H1 (cell line): ENCODE results near the gene HIGD2A. TPM values are rescaled to one million over a fixed set of nuclear protein-coding genes. Genes with fewer than 3 reads are reported as not detected.

Experiments used
- CTCF ChIA-PET: fragments of 300-600 bp; sonication (Branson Sonifier 250); formaldehyde crosslinking; loops from one replicate; lab custom pipeline; 2021; ENCODE audit not compliant: partially characterized antibody; lab: Charles Lee
- POLR2A ChIA-PET: fragments of 300-600 bp; sonication (Branson Sonifier 250); formaldehyde crosslinking; loops from one replicate; lab custom pipeline; 2021; ENCODE audit warnings: inconsistent platforms; ENCODE audit not compliant: partially characterized antibody; lab: Charles Lee
- DNase-seq, 2 experiments: peaks; one replicate each; pipeline versions ENCODE4 v3.0.0 to v3.0.0-alpha.2; 2010 to 2022; ENCODE audit warnings: low spot score in 2 of 2, low read depth in 1 of 2, mixed read lengths in 1 of 2
- FAIRE-seq: peaks from 2 replicates; lab custom pipeline; 2011; peaks lifted over from hg19 to GRCh38; lab: Jason Lieb, UNC
- H2AFZ ChIP-seq: 2 replicates; pipeline ENCODE4 v1.8.1; 2012; ENCODE audit warnings: low read length, inconsistent platforms
- H2AK5ac ChIP-seq: 2 replicates; pipeline ENCODE4 v1.6.1; 2013; ENCODE audit warnings: low read depth, low read length
- H2BK120ac ChIP-seq: replicated peaks from 2 replicates; pipeline ENCODE3; 2013; ENCODE audit warnings: low read depth, low read length, inconsistent platforms
- H2BK12ac ChIP-seq: 2 replicates; pipeline ENCODE4 v1.6.1; 2013; ENCODE audit warnings: low read depth, low read length
- H2BK15ac ChIP-seq: 2 replicates; pipeline ENCODE4 v1.6.1; 2013; ENCODE audit warnings: low read length
- H2BK20ac ChIP-seq: 2 replicates; pipeline ENCODE4 v1.6.1; 2013; ENCODE audit warnings: low read length
- H2BK5ac ChIP-seq: 2 replicates; pipeline ENCODE4 v1.6.1; 2013; ENCODE audit warnings: low read depth, low read length
- H3K14ac ChIP-seq: 2 replicates; pipeline ENCODE4 v1.6.1; 2013; ENCODE audit warnings: inconsistent platforms; ENCODE audit not compliant: insufficient read length
- H3K18ac ChIP-seq: 2 replicates; pipeline ENCODE4 v1.6.1; 2013; ENCODE audit warnings: low read length; ENCODE audit errors: extremely low read depth
- H3K23ac ChIP-seq: 2 replicates; pipeline ENCODE4 v1.6.1; 2013; ENCODE audit warnings: inconsistent platforms; ENCODE audit not compliant: insufficient read length
- H3K23me2 ChIP-seq: 2 replicates; pipeline ENCODE4 v1.6.1; 2013; ENCODE audit warnings: low read depth, low read length
- H3K27ac ChIP-seq: 2 replicates; pipeline ENCODE4 v1.6.1; 2011; ENCODE audit warnings: low read depth, low read length, inconsistent platforms
- H3K27me3 ChIP-seq, 4 experiments: replicated peaks in 1 of 4; 1 replicate in 1 of 4; 2 replicates in 3 of 4; pipeline versions ENCODE4 v1.6.1 to v1.8.1; 2011 to 2013; ENCODE audit warnings: low read length in 3 of 4, mild to moderate bottlenecking in 3 of 4, inconsistent platforms in 2 of 4, mixed read lengths in 2 of 4, moderate library complexity in 1 of 4; ENCODE audit not compliant: control insufficient read depth in 3 of 4, insufficient read depth in 3 of 4; ENCODE audit errors: extremely low read depth in 1 of 4
- H3K36me3 ChIP-seq, 4 experiments: 2 replicates each; pipeline versions ENCODE4 v1.6.1 to v1.8.1; 2011 to 2013; ENCODE audit warnings: mild to moderate bottlenecking in 4 of 4, low read length in 3 of 4, moderate library complexity in 2 of 4, control low read depth in 1 of 4, inconsistent platforms in 1 of 4; ENCODE audit not compliant: insufficient read depth in 4 of 4, control insufficient read depth in 2 of 4
- H3K4ac ChIP-seq: replicated peaks from 2 replicates; pipeline ENCODE3; 2013; ENCODE audit warnings: low read length, low read depth, mixed read lengths, inconsistent platforms; ENCODE audit not compliant: insufficient read length
- H3K4me1 ChIP-seq, 4 experiments: replicated peaks in 1 of 4; 1 replicate in 1 of 4; 2 replicates in 3 of 4; pipeline versions ENCODE4 v1.6.1 to v1.8.1; 2011 to 2013; ENCODE audit warnings: low read length in 3 of 4, inconsistent platforms in 2 of 4, mixed read lengths in 1 of 4; ENCODE audit not compliant: insufficient read depth in 4 of 4, control insufficient read depth in 3 of 4
- H3K4me2 ChIP-seq, 2 experiments: 2 replicates each; pipeline versions ENCODE4 v1.6.1 to v1.8.1; 2011 to 2013; ENCODE audit warnings: low read depth in 2 of 2, low read length in 2 of 2, control low read depth in 1 of 2, inconsistent platforms in 1 of 2, mild to moderate bottlenecking in 1 of 2; ENCODE audit not compliant: insufficient read depth in 1 of 2
- H3K4me3 ChIP-seq, 4 experiments: fragments of 200-600, 300-600 bp in 1 of 4; sonication (generic), shearing (Covaris generic), sonication (Bioruptor Twin) in 1 of 4; 2 replicates each; pipeline versions ENCODE4 v1.5.1 to v1.8.1; 2011 to 2016; ENCODE audit warnings: low read length in 4 of 4, low read depth in 3 of 4, control low read depth in 2 of 4, inconsistent platforms in 2 of 4, mild to moderate bottlenecking in 2 of 4, mixed read lengths in 1 of 4, moderate library complexity in 1 of 4; ENCODE audit not compliant: insufficient read depth in 2 of 4; ENCODE audit errors: extremely low read depth in 1 of 4
- H3K56ac ChIP-seq: replicated peaks from 2 replicates; pipeline ENCODE3; 2013; ENCODE audit warnings: low read depth, mild to moderate bottlenecking, mixed read lengths, low read length, inconsistent platforms; ENCODE audit not compliant: insufficient read length
- H3K79me1 ChIP-seq: 2 replicates; pipeline ENCODE4 v1.6.1; 2013; ENCODE audit warnings: low read depth, low read length, control low read depth
- H3K79me2 ChIP-seq, 2 experiments: 2 replicates each; pipeline versions ENCODE4 v1.6.1 to v1.8.1; 2012 to 2013; ENCODE audit warnings: low read length in 2 of 2, mild to moderate bottlenecking in 2 of 2, inconsistent platforms in 1 of 2; ENCODE audit not compliant: insufficient read depth in 2 of 2, control insufficient read depth in 1 of 2
- H3K9ac ChIP-seq, 4 experiments: replicated peaks in 1 of 4; 1 replicate in 1 of 4; 2 replicates in 3 of 4; pipeline versions ENCODE4 v1.6.1 to v1.8.1; 2011 to 2013; ENCODE audit warnings: low read depth in 3 of 4, low read length in 3 of 4, control low read depth in 2 of 4, mild to moderate bottlenecking in 2 of 4, moderate library complexity in 2 of 4, inconsistent platforms in 1 of 4; ENCODE audit errors: extremely low read depth in 1 of 4
- H3K9me3 ChIP-seq, 2 experiments: 2 replicates each; pipeline versions ENCODE4 v1.6.1 to v1.8.1; 2012 to 2013; ENCODE audit warnings: mild to moderate bottlenecking in 2 of 2, moderate library complexity in 2 of 2, control low read depth in 1 of 2, inconsistent platforms in 1 of 2, low read depth in 1 of 2, low read length in 1 of 2, mixed read lengths in 1 of 2; ENCODE audit not compliant: insufficient read depth in 2 of 2
- H4K20me1 ChIP-seq, 2 experiments: replicated peaks in 1 of 2; 2 replicates each; pipeline versions ENCODE3 to v1.8.1; 2011 to 2013; ENCODE audit warnings: inconsistent platforms in 2 of 2, low read length in 2 of 2, mild to moderate bottlenecking in 1 of 2; ENCODE audit not compliant: insufficient read depth in 2 of 2, control insufficient read depth in 1 of 2
- H4K5ac ChIP-seq: 2 replicates; pipeline ENCODE4 v1.6.1; 2013; ENCODE audit warnings: low read length, low read depth, mixed read lengths, inconsistent platforms; ENCODE audit not compliant: insufficient read length
- H4K8ac ChIP-seq: 2 replicates; pipeline ENCODE4 v1.8.0; 2013; ENCODE audit warnings: mild to moderate bottlenecking, moderate library complexity, low read length, inconsistent platforms; ENCODE audit not compliant: insufficient read depth; ENCODE audit errors: extremely low read depth
- H4K91ac ChIP-seq: replicated peaks from 2 replicates; pipeline ENCODE3; 2013; ENCODE audit warnings: low read length, mixed read lengths, inconsistent platforms; ENCODE audit not compliant: insufficient read length
- CBX8 ChIP-seq: fragments of 300-800, 300-1000 bp; sonication (generic); IDR thresholded peaks from 2 replicates; pipeline ENCODE4 v1.7.1; 2016; ENCODE audit warnings: low read depth, low read length, borderline replicate concordance
- CEBPB ChIP-seq: IDR thresholded peaks from 2 replicates; pipeline ENCODE4 v1.6.1; 2012; ENCODE audit warnings: low read depth, low read length
- CHD1 ChIP-seq: IDR thresholded peaks from 2 replicates; pipeline ENCODE4 v1.6.1; 2012; ENCODE audit warnings: low read depth, low read length, improper control_type of control experiment
- EP300 ChIP-seq, 2 experiments: IDR thresholded peaks; 1 replicate in 1 of 2; 2 replicates in 1 of 2; pipeline ENCODE4 v1.6.1; 2011 to 2012; ENCODE audit warnings: low read depth in 2 of 2, low read length in 2 of 2, mild to moderate bottlenecking in 2 of 2, borderline replicate concordance in 1 of 2, inconsistent platforms in 1 of 2, moderate library complexity in 1 of 2
- EZH2 ChIP-seq: fragments of 200-600 bp; sonication (generic); IDR thresholded peaks from 2 replicates; pipeline ENCODE4 v1.7.1; 2012; ENCODE audit warnings: low read depth, mild to moderate bottlenecking, moderate library complexity, low read length, inconsistent platforms; ENCODE audit not compliant: severe bottlenecking
- KDM1A ChIP-seq: fragments of 200-600, 300-600 bp; sonication (generic); IDR thresholded peaks from 2 replicates; pipeline ENCODE4 v1.7.1; 2016; ENCODE audit warnings: mild to moderate bottlenecking, low read length, borderline replicate concordance
- KDM5A ChIP-seq: fragments of 200-600 bp; IDR thresholded peaks from 2 replicates; pipeline ENCODE4 v1.7.1; 2012; ENCODE audit warnings: mild to moderate bottlenecking, low read length, inconsistent platforms, mixed read lengths
- MAFK ChIP-seq: IDR thresholded peaks from 2 replicates; pipeline ENCODE4 v1.6.1; 2012; ENCODE audit warnings: low read depth, mild to moderate bottlenecking, improper control_type of control experiment, low read length
- POU5F1 ChIP-seq: IDR thresholded peaks from 2 replicates; pipeline ENCODE4 v1.6.1; 2011; ENCODE audit warnings: low read depth, mild to moderate bottlenecking, low read length, moderate library complexity
- RBBP5 ChIP-seq: IDR thresholded peaks from 2 replicates; pipeline ENCODE4 v1.7.1; 2012; ENCODE audit warnings: low read depth, mild to moderate bottlenecking, inconsistent platforms, low read length, moderate library complexity, borderline replicate concordance
- SIRT6 ChIP-seq: IDR thresholded peaks from one replicate; pipeline ENCODE4 v1.7.1; 2012; ENCODE audit warnings: low read length, inconsistent platforms
- SP4 ChIP-seq: IDR thresholded peaks from 2 replicates; pipeline ENCODE4 v1.6.1; 2012; ENCODE audit warnings: low read length, inconsistent platforms
- SRF ChIP-seq: IDR thresholded peaks from 2 replicates; pipeline ENCODE4 v1.6.1; 2011; ENCODE audit warnings: mild to moderate bottlenecking, low read depth, low read length, moderate library complexity
- ZNF274 ChIP-seq: IDR thresholded peaks from 2 replicates; pipeline ENCODE4 v1.7.0; 2012; ENCODE audit warnings: low read length, borderline replicate concordance; ENCODE audit errors: extremely low read depth
- WGBS, 2 experiments: shearing (Covaris generic) in 1 of 2; methylation state at CpG; one replicate each; pipeline versions ENCODE4 v1.1.6 to v1.1.7; 2013 to 2015; ENCODE audit warnings: low lambda C conversion rate in 2 of 2, mixed read lengths in 2 of 2, inconsistent platforms in 1 of 2, low coverage in 1 of 2, missing lambda C conversion rate in 1 of 2; ENCODE audit not compliant: insufficient replicate concordance in 2 of 2, insufficient coverage in 1 of 2, insufficient read length in 1 of 2; ENCODE audit errors: extremely low coverage in 1 of 2, missing lambda C conversion rate in 1 of 2; 5-methylcytosine and 5-hydroxymethylcytosine counted together
- polyA plus RNA-seq, 7 experiments: library from polyadenylated mRNA; depleted of rRNA in 3 of 7; stranded (reverse) in 5 of 7; unstranded in 2 of 7; fragments of >200 nt in 5 of 7; fragments of 200-250 nt in 2 of 7; gene quantifications; 1 replicate in 5 of 7; 2 replicates in 1 of 7; 4 replicates in 1 of 7; pipeline versions ENCODE4 v1.2.1 to v1.2.3, GENCODE V29; 2011 to 2013; ENCODE audit warnings: missing spikeins in 2 of 7, mixed read lengths in 2 of 7
- total RNA-seq: library from RNA; stranded (reverse); fragmentation: NEBNext Ultra II Directional; extraction: Animal tissue kit (Norgen Biotek cat#: 25700); gene quantifications from 2 replicates; pipeline ENCODE4 v1.2.1, GENCODE V29; 2021

HIGD2A gene
- total and polyA plus RNA-seq, 2 of the 8 experiments (the other 6 are each of a cell fraction or from before 2014, with no cell fraction given), result 95.5 to 264 TPM

DNA sequence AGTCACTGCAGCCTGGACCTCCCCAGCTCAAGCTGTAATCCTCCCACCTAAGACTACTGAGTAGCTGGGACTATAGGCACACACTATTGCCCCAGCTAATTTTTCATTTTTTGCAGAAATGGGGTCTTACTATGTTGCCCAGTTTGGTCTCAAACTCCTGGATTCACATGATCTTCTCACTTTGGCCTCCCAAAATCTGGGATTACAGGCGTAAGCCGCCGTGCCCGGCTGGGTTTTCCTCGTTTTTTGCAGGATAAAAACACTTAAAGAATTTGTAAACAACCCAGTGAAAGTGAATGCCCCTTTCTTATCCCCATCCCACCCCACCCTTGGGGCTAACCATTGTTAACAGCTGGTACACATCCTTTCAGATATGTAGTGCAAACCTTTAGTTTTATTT lies 20.0 kb downstream of the HIGD2A start:
- WGBS, 2 experiments, result 87% methylated on average over 5 of the region's 5 CpGs; no CpG with 5 or more reads in 1 of the 2 experiments
- Histone ChIP-seq H3K14ac (no peak overlapping the region), H2BK5ac (no peak overlapping the region), H3K27ac (no peak overlapping the region), H3K23me2 (no peaks in the 10 kb centered on the region), H4K20me1 (no peaks in the 10 kb centered on the region), H3K9ac (no peak overlapping the region), H3K4me1 (no peaks in the 10 kb centered on the region; a peak in 1 of 7 replicates), H3K79me2 (no peaks in the 10 kb centered on the region), H2BK12ac (no peak overlapping the region), H4K91ac (no peak overlapping the region), H3K23ac (no peak overlapping the region), H3K36me3 (0 out of 8 replicates have a peak, but pooled peaks cover 0 to 2% (median 0%) of the 10 kb centered on the region in 4 experiments), H3K18ac (no peak overlapping the region), H3K4me2 (no peak overlapping the region), H3K9me3 (no peaks in the 10 kb centered on the region), H3K4me3 (no peak overlapping the region), H2AFZ (no peak overlapping the region), H2BK15ac (no peak overlapping the region), H2BK20ac (no peak overlapping the region), H3K79me1 (no peaks in the 10 kb centered on the region), H3K4ac (no peak overlapping the region), H3K56ac (no peak overlapping the region), H3K27me3 (no peaks in the 10 kb centered on the region), H2BK120ac (no peak overlapping the region), H4K8ac (no peak overlapping the region), H4K5ac (no peak overlapping the region), H2AK5ac (no peak overlapping the region)
- CTCF ChIA-PET, result interaction anchor here (0.7 to 6.4 kb wide), 3 partner anchors 15 to 85 kb away, joined by 4 to 83 read pairs (median 4); no protein-coding TSS in a partner anchor
- FAIRE-seq (no peak), DNase-seq (no peak)
- POLR2A ChIA-PET, result interaction anchor here (7.7 kb wide), 1 partner anchor 17 kb away, joined by 57 read pairs; the partner anchor contains the start of genes HIGD2A and NOP16
- TF ChIP-seq KDM5A, result no peak
- no peak for TF ChIP-seq SIRT6
- no peak for TF ChIP-seq CEBPB
- no peak for TF ChIP-seq MAFK
- TF ChIP-seq ZNF274, result no peak
- TF ChIP-seq SP4, result no peak
- no peak for TF ChIP-seq CBX8
- TF ChIP-seq KDM1A, result no peak
- no peak for TF ChIP-seq EZH2
- no peak for TF ChIP-seq SRF
- no peak for TF ChIP-seq EP300 (IDR thresholded peaks at IDR 0.05; ENCODE audit: borderline replicate concordance in 1 of 2, low read depth in 2 of 2, low read length in 2 of 2)
- TF ChIP-seq POU5F1, result no peak
- no peak for TF ChIP-seq CHD1
- TF ChIP-seq RBBP5, result no peak
